ENCODE measurements around the gene DLG5. TPM values are rescaled to one million over a fixed set of nuclear protein-coding genes. Genes with fewer than 3 reads are reported as not detected.

DLG5 gene
- total RNA-seq, 2 donors from 2014 or later, result 26.0 to 36.7 TPM

DNA sequence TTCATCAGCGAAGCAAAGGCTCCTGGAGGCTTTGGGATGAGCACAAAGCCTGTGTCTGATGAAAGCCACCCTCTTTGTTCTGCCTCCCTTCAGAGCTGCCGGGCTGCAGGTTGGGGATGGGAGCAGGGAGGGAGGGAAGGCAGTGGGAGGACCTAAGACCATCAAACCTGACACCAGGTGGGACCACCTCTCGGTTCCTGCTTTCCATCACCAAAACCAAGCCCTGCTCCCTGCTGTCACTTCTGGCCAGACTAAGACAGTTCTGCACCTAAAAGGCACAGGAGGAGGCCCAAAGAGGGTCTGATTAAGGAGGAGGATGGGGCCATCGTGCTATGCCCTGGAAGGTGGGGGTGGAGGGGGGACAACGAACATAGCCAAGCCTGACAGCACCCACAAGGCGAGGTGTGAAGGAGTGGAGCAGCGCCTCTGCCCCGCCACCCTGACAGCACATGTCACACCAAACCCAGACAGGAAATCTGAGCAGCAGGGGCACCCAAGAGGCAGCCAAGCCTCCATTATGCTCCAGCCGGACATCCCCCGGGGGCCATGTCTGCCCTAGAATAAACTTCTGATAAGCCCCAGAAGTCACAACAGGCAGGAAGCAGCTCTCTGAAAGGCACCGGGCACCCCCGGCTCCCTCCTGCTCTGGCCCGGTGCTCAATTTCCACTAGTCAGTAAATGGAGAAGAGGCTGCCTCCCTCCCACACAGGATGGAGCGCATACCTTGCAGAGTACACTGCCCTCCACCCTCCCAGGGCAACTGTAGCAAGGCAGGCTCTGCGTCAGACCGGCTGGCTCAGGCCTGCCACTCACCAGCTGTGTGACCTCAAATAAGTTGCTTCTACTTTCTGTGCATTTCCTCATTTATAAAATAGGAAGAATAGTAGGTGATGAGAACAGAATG, 48.9 kb downstream of the DLG5 start:
- no peak for ATAC-seq
- intact Hi-C loops (cut with DNase I, micrococcal nuclease), result no loop called here
- DNase-seq, result peak in 1 of 2 donors; percentile 40

DNA sequence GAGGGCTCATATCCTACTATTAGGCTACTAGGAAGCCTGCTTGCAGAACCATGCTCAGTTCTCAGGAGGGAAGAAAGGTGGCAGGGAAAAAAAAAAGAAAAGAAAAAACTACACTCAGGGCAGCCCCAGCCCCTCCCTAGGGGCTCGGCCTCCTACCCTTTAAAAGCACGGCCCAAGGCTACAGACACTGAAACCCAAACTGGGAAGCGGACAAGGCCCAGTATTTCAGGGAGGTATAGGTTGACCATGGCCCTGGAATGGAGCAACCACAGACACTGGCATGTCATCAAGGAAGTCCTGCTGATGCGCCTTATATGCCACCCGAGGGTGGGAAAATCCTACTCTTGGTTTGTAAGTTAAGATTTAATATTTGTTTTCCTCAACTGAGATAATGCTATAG, 50.8 kb downstream of the DLG5 start:
- DNase-seq (no peak), ATAC-seq (no peak)
- intact Hi-C loops (cut with DNase I, micrococcal nuclease), result no loop called here

DNA sequence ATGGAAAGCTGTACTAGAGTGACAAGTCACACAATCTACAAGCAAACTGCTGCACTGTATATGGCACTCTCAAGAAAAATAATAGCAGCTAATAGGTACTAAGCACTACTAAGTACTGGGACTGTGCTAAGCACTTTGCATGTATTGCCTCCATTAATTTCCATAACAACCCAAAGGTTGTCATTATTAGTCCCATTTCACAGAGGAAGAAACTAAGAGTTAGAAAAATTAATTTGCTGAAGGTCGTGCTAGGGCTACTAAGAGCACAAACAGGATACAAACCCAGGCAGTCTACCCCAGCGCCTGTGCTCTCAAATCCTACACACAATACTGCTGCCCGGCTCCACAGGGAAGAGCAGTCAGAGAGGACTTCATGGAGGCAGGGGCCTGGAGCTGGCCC, 51.7 kb downstream of the DLG5 start:
- intact Hi-C loops (cut with DNase I, micrococcal nuclease), result no loop called here
- ATAC-seq (no peak), DNase-seq (no peak)

DNA sequence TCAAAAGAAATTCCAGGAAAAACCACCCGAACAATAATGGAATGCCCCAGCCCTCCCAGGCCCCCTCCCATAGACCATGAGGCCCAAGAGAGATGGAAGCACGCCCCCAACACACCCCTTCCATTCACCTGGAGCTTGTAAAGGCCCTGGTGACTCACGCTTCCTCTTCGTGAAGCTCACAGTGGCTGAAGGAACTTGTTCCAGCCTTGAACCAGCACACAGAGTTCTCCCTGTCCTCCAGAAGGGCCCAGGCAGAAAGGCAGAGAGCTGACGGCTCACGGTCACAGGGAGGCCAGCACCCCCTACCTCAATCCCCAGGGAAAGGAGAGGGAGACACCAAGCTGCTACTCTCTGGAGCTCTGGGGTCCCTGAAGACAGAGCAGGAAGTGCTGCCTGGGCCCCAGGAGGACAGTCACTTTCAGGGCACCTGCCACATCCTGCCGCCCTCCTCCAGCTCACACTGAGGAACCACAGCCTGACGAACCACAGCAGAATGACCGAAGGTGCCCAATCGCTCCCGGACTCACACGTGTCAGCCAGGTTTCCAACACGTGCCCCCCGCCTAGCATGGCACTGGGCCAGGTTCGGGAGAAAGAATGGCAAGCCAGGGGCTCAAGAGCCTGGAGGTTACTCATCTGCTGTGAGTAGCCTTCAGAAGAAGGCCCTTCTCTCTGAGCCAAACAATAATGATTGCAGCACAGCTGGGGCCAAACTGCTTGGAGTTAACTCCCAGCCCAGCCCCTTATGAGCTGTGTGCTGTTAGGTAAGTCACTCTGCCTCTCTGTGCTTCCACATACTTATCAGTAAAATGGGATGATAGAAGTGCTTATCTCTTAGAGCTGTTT, 52.8 kb downstream of the DLG5 start:
- intact Hi-C loops (cut with DNase I, micrococcal nuclease), result no loop called here
- peak; percentile 52 to 82 for DNase-seq
- ATAC-seq, result peak; percentile 90

DNA sequence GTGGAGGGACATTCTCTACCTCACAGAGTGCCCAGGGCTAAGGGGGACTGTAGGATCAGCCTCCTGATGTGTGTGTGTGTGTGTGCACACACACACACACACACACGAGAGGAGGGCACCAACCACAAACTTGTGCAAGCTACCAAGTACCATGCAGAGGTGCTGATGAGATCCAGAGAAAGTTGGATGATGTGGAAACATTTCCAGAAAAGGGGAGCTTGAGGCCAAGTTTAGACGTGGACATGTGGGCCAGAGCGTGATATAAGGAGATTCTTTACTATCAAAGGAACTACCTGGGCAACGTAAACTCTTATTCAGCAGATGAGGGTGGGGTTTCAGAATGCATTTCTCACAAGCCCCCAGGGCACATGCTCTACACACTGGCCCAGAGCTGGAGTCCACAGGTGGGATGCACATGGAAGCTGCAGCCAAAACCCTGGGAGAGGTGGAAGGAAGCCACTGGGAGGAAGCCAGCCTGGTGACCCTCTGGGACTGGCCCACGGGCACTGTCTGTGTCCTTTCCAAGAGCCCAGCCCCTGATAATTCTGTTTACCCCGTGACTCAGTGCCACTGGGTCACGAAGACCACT, 53.5 kb downstream of the DLG5 start:
- DNase-seq (no peak), ATAC-seq (no peak)
- intact Hi-C loops (cut with DNase I, micrococcal nuclease), result no loop called here

DNA sequence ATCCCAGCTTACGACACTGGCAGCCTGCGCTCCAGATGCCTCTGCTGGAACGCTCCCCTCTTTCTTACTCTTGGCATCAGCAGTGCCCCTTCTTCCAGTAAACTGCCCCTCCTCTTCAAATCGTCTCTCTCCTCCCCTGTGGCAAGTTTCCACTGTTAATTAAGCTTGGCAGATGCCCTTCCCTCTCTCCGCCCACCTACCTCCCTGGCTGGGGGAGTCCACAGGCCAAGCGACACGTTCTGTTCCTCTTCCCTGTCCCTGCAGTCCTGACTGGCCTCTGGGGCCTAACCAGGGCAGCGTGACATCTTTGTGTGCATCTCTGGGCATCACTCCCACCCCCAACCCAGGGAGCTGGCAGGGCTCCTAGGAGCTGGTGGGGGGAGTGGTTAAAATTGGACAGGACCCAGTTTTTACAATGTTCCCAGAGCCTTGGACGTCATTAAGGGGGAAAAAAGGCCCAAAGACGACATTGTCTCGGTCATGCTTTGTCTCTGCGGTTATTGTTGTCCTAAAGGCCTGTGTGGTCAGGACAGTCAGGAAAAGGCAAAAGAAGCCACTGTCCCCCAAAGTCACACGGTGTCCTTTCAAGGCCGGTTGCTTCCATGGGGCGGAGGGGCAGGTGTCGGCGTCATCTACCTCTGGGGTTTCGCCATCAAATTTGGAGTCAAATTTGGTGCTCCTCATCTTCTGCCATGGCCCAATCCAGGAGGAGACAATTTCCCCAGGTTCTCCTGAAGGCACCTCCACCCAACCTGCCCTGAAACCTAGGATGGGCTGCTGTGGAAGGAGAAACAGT, 54.2 kb downstream of the DLG5 start:
- no peak for ATAC-seq
- peak in 1 of 2 donors; percentile 58 for DNase-seq
- intact Hi-C loops (cut with DNase I, micrococcal nuclease), result no loop called here

DNA sequence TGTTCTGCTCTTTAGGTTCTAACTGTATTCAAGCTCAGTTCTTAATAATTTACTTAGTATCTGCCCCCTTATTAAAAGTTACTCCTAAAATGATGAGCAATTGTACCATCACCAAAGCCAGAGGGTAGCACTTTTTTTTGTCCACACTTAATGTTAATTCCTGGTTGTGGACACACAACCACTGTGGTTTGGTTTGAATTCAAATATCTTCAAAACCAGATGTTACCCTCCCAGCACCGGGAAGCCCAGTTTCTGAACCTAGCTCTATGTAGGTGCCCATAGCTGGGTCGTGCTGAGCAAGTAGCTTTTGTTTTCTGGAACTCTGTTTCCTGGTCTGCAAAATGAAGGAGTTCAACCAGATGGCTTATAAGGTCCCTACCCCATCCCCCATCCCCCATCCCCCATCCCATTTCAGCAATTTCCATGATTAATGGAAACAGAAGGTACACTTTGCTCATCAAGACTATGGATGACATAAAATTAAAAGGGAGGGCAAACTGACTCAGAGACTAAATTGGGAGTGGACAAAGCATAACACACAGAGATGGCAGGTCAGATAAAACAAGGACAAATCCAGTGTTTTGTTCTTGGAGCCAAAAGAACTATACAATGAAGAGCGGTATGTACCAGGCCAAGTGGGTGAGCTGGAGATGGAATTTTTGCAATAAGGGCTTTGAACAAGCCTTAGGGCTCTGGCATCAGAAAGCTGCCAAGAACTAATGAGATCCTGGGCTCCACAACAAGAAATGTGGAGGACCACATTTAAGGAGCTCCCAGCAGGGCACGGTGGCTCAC, 56.7 kb downstream of the DLG5 start:
- intact Hi-C loops (cut with DNase I, micrococcal nuclease), result no loop called here
- DNase-seq (no peak), ATAC-seq (no peak)

DNA sequence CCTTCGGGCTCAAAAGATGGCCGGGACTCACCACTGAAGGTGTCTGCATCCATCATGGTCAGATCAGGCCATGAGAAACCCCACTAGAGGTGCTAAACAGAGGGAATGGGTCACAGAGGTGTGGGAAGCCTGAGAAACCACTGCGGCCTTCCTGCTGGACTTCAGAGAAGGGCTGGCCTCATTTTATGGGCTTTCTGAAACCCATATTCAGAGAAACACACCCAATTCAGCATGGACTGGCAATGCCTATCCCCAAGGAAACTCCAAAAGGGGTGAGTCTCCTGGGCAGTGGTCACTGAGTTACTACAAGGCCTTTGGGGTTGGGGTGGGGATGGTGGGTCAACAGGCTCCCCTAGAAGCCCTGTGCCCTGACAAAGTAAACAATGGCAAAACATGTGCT, 58.0 kb downstream of the DLG5 start:
- no peak for DNase-seq
- ATAC-seq, result no peak
- intact Hi-C loops (cut with DNase I, micrococcal nuclease), result no loop called here

DNA sequence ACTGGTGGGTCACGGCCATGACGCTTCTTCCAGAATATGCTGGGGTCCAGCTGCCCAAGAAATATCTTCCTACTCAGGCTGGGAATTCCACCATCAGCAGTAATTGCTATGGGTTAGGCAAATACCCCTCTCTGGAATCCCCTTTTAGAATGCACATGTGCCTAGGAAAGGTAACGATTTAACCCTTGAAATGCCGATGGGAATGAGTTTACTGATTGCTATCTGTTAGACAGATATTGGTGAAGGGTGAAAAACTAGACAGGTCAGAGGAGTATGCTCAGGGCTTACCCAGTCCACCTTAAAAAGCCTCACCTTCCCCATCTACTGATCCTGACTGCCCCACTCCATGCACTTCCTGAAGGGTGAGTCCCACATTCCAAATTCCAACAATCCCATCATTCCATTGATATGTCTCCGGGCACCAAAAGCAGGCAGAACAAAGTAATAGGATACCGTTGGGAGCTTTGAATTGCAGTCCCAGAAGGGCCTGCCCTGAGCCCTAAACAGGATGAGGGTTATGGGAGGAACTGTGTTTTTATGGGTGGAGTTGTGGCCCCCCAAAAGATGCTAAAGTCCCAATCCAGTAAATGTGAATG, 59.3 kb downstream of the DLG5 start:
- DNase-seq (no peak), ATAC-seq (no peak)
- intact Hi-C loops (cut with DNase I, micrococcal nuclease), result no loop called here

DNA sequence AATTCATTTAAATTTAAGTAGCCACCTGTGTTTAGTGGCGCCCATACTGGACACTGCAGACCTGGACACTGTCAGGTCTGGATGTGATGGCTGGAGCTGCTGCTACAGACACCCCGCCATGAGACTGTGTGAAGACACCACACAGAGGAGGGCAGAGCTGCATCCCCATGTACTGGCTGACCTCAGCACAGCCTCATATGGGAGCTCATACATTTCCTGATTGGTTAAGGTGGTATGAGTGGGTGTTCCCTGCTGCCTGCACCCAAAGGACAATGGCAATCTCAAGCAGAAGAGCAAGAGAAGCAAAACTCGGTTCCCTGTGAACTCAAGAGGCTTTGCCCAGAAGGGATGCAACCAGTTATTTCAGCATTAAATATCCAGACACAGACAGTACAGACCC, 60.0 kb downstream of the DLG5 start:
- intact Hi-C loops (cut with DNase I, micrococcal nuclease), result no loop called here
- DNase-seq, result no peak
- ATAC-seq, result peak; percentile 26

DNA sequence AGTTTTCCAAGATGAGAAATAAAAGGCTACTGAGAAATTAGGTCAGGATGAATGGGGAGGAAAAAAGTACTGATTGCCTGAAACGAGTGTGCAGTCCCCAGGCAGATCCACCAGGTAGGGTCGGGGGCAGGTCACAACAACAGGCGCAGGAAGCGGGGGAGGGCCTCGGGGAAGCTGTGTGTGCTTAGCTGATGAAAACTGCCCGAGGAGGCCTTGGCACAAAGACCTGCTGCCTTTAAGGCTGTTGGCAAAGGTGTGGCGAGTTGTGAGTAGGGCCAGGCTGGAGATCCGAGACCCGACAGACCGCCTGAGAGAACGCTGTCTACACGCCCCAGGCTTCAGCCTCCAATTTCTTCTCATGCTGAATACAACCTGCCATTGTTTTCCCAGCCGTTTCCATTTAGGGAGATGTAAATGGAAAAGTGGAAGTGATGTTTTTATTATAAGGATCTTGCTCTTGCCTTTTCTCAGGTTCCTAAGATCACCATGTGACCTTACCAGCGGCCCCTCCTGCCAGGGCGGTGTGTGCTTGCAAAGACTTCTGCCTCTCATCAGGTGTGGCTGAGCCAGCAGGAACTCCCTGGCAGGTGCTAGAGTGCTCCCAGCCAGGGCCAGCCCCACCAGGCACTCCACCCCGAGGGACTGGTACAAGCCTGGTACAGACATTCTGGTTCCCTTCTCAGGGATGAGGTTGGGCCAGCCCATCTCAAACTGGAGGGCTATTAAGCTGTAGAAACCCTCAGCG, 60.8 kb downstream of the DLG5 start:
- DNase-seq, result peak; percentile 51 to 78

DNA sequence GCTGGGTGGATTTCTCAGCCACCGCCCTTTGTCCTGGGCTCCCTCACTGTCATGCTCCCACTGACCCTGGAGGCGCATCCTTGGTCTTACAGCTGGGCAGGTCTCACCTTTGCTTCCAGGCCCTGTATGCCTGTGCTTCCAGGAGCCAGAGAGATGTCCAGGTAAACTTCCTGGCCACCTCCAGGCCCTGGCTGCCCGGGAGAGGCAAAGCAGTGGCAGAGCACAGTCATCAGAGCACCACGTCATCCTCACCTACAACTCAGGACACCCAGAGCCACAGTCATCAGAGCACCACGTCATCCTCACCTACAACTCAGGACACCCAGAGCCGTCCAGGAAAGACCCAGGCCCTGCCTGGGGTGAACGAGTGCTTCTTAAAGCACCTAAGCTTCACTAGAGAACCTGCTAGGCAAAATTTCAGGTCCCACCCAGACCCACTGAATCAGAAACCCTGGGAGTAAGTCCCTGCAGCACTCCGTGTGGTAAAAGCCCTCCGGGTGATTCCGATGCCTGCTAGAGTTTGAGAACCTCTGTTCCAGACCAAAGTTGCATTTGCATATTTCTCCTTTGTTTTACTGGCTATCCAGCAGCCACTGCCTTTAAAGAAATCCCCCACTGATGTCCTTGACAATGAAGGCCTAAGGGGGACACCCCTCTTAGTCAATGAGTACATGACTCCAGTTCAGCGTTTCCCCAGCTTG, 62.3 kb downstream of the DLG5 start:
- intact Hi-C loops (cut with DNase I, micrococcal nuclease), result no loop called here
- DNase-seq (no peak), ATAC-seq (no peak)

More for the DNA sequence above, 60.8 kb downstream of the DLG5 start:
- intact Hi-C loops (cut with DNase I, micrococcal nuclease), result no loop called here
- peak; percentile 93 for ATAC-seq

DNA sequence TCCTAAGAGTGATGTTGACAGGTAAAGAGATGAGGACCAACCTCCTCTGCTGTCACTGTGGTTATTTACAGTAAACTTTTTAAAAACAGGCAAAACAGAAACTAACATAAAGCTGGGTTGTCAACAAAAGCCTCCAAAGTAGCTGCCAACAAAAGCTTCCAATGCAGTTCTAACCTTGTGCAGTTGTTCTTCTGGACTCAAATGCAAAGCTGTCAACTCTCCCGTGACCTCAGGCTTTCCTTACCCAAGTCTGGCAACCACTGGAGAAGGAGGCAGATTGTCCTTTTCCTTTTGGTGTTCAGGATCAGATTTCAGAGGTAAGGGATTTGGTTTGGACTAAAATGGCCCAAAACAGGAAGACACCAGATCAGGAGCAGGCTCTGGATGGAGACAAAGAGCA, 63.1 kb downstream of the DLG5 start:
- intact Hi-C loops (cut with DNase I, micrococcal nuclease), result no loop called here
- no peak for DNase-seq
- ATAC-seq, result no peak

DNA sequence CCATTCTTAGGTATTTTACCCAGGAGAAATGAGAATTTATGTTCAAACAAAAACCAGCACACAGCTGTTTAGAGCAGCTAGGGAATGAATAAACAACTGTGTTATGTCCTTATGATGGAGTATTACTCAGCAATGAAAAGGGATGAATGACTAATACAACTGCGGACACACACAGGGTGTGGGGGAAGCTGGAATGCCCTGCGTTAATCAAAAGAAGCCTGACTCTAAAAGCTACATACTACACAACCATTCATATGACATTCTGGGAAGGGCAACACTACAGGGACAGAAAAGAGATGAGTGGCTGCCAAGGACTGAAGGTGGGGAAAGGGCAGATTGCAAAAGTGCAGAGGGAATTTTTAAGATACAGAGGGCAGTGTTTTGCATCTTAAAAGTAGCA, 64.0 kb downstream of the DLG5 start:
- ATAC-seq (no peak), DNase-seq (no peak)
- intact Hi-C loops (cut with DNase I, micrococcal nuclease), result no loop called here

DNA sequence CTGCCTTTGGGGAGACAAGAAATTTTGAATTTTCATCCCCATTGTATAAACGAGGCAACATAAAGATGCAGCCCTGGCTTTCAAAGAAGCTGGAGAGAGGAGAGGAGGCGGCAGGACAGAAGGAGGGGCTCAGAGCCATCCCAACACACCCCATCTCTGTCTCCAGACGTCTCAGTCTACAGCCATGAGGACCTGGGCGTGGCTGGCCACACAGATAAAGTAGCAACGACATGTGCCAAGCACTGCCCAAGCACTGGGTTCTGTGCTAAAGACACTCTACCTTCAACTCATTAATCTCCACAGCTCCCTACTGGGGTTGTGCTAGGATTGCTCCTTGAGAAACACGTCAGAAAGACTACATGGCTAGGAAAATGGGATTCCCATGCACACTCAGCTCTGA, 65.2 kb downstream of the DLG5 start:
- intact Hi-C loops (cut with DNase I, micrococcal nuclease), result no loop called here
- DNase-seq, result no peak

DNA sequence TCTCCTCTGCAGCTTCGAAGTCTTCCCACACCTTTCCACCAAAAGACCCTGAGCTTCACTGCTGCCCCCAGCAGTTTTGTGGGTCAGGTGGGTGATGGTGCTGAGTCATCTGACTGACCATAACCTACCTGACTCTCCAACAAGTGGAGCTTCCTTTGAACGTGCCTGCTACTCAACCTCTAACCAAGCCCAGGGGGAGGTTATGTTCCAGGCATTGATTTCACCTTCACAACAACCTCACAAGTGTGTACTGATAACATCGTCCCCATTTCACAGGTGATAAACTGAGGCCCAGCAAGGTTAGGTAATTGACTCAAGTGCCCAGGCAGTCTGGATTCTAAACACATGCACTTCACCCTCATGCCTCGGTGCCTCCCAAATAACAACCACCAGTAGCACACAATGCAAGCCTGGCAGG, 66.7 kb downstream of the DLG5 start:
- no peak for ATAC-seq
- intact Hi-C loops (cut with DNase I, micrococcal nuclease), result no loop called here

More for the DNA sequence above, 65.2 kb downstream of the DLG5 start:
- ATAC-seq, result no peak

More for the DNA sequence above, 66.7 kb downstream of the DLG5 start:
- DNase-seq, result no peak
